ENCODE results near the gene TIMELESS.

GRCh38 chr12:56490360-56490759, 41.1 kb upstream of the TIMELESS start:
- TF ChIP-seq CTCF (conservative IDR thresholded peaks at IDR 0.05; ENCODE audit: low read depth, low read length) (no peak), EZH2 (IDR thresholded peaks at IDR 0.05; ENCODE audit: low read length, unreplicated experiment) (no peak), EZH2phosphoT487 (IDR thresholded peaks at IDR 0.05; ENCODE audit: borderline replicate concordance, low read length) (no peak)
